GM18511 (cell line): Measurements from ENCODE around the gene MYLK.

Source experiments
- ATAC-seq: cut with Tn5 transposase; IDR thresholded peaks from one replicate; pipeline ENCODE4 v1.9.1; 2021; ENCODE audit warnings: mild to moderate bottlenecking, moderate library complexity; ENCODE audit not compliant: unreplicated experiment

The MYLK gene

GRCh38 chr3:123683505-123684154, 200.5 kb downstream of the MYLK start:
- no peak for ATAC-seq

- no peak for ATAC-seq
These were observed 201.2 kb downstream of the MYLK start for GRCh38 chr3:123682781-123683504.

- ATAC-seq: no peak
These were observed 201.8 kb downstream of the MYLK start for GRCh38 chr3:123682302-123682701.

GRCh38 chr3:123679712-123680386, 204.3 kb downstream of the MYLK start:
- no peak for ATAC-seq

- no peak for ATAC-seq
These were observed 206.0 kb downstream of the MYLK start for GRCh38 chr3:123678108-123678511.

GRCh38 chr3:123672429-123673146, 211.5 kb downstream of the MYLK start:
- no peak for ATAC-seq

GRCh38 chr3:123670743-123671142, 213.4 kb downstream of the MYLK start:
- ATAC-seq: no peak

GRCh38 chr3:123668906-123669305, 215.2 kb downstream of the MYLK start:
- ATAC-seq: no peak

GRCh38 chr3:123667784-123668183, 216.3 kb downstream of the MYLK start:
- ATAC-seq: no peak

- no peak for ATAC-seq
These were observed 219.4 kb downstream of the MYLK start for GRCh38 chr3:123664753-123665152.

- ATAC-seq: no peak
These were observed 220.2 kb downstream of the MYLK start for GRCh38 chr3:123663977-123664376.

- no peak for ATAC-seq
These were observed 222.2 kb downstream of the MYLK start for GRCh38 chr3:123661973-123662372.

- ATAC-seq: no peak
These were observed 223.2 kb downstream of the MYLK start for GRCh38 chr3:123660900-123661299.

- ATAC-seq: no peak
These were observed 223.9 kb downstream of the MYLK start for GRCh38 chr3:123660141-123660675.

GRCh38 chr3:123658852-123659206, 225.3 kb downstream of the MYLK start:
- ATAC-seq: no peak

- ATAC-seq: no peak
These were observed 225.8 kb downstream of the MYLK start for GRCh38 chr3:123658118-123658851.

GRCh38 chr3:123657568-123657967, 226.6 kb downstream of the MYLK start:
- ATAC-seq: no peak

- ATAC-seq: no peak
These were observed 227.0 kb downstream of the MYLK start for GRCh38 chr3:123657111-123657510.

GRCh38 chr3:123656691-123657090, 227.4 kb downstream of the MYLK start:
- ATAC-seq: no peak

- no peak for ATAC-seq
These were observed 227.9 kb downstream of the MYLK start for GRCh38 chr3:123656274-123656673.

- no peak for ATAC-seq
These were observed 228.7 kb downstream of the MYLK start for GRCh38 chr3:123655400-123655799.
